ENCODE results near the gene FBXO17.

The FBXO17 gene

GRCh38 chr19:38907227-38907626, 68.3 kb downstream of the FBXO17 start:
- no peak for TF ChIP-seq CTCF (IDR thresholded peaks at IDR 0.05; ENCODE audit: borderline replicate concordance, extremely low read depth, low read length, poor library complexity, severe bottlenecking)
- no peak for TF ChIP-seq EZH2 (IDR thresholded peaks at IDR 0.05; ENCODE audit: borderline replicate concordance, low read depth, low read length, severe bottlenecking)
- H3K9ac ChIP-seq (ENCODE audit: low read depth, low read length) = no peak overlapping the region
- H4K20me1 ChIP-seq (ENCODE audit: insufficient read depth, low read length) = no peaks in the 10 kb centered on the region; the same call in 1 of the 2 replicates
- H3K4me1 ChIP-seq (ENCODE audit: insufficient read depth, low read length) = no peaks in the 10 kb centered on the region
- ATAC-seq (ENCODE audit: insufficient read depth, low read depth) (no peak), DNase-seq (no peak)
- no peak overlapping the region for H3K4me3 ChIP-seq (ENCODE audit: low read depth in 1 of 2, low read length in 2 of 2)
- no peaks in the 10 kb centered on the region for H3K27me3 ChIP-seq (ENCODE audit: insufficient read depth, low read length, poor library complexity)
- H3K9me3 ChIP-seq (ENCODE audit: insufficient read depth, low read length, severe bottlenecking) = no peaks in the 10 kb centered on the region
- no peak overlapping the region for H3K27ac ChIP-seq (ENCODE audit: low read length)
- H3K4me2 ChIP-seq (ENCODE audit: insufficient read depth, low read length) = no peak overlapping the region
- H3K36me3 ChIP-seq (ENCODE audit: insufficient read depth, low read length) = peaks cover 35% of the 10 kb centered on the region
- no peak overlapping the region for H2AFZ ChIP-seq (ENCODE audit: low read depth, low read length)
- H3K79me2 ChIP-seq (ENCODE audit: insufficient read depth, low read length) = peaks cover 10% of the 10 kb centered on the region

GRCh38 chr19:38905620-38906019, 69.9 kb downstream of the FBXO17 start:
- no peak overlapping the region for H2AFZ ChIP-seq (ENCODE audit: low read depth, low read length)
- H3K4me2 ChIP-seq (ENCODE audit: insufficient read depth, low read length) = no peak overlapping the region
- H4K20me1 ChIP-seq (ENCODE audit: insufficient read depth, low read length) = no peaks in the 10 kb centered on the region; the same call in 1 of the 2 replicates
- TF ChIP-seq EZH2 (IDR thresholded peaks at IDR 0.05; ENCODE audit: borderline replicate concordance, low read depth, low read length, severe bottlenecking) (no peak), CTCF (IDR thresholded peaks at IDR 0.05; ENCODE audit: borderline replicate concordance, extremely low read depth, low read length, poor library complexity, severe bottlenecking) (no peak)
- H3K27me3 ChIP-seq (ENCODE audit: insufficient read depth, low read length, poor library complexity) = no peaks in the 10 kb centered on the region
- H3K27ac ChIP-seq (ENCODE audit: low read length) = no peak overlapping the region
- H3K36me3 ChIP-seq (ENCODE audit: insufficient read depth, low read length) = peaks cover 38% of the 10 kb centered on the region
- DNase-seq = no peak
- ATAC-seq (ENCODE audit: insufficient read depth, low read depth) = no peak
- H3K4me1 ChIP-seq (ENCODE audit: insufficient read depth, low read length) = peaks cover 11% of the 10 kb centered on the region
- H3K4me3 ChIP-seq (ENCODE audit: low read depth in 1 of 2, low read length in 2 of 2) = no peak overlapping the region
- H3K9me3 ChIP-seq (ENCODE audit: insufficient read depth, low read length, severe bottlenecking) = peaks cover 3% of the 10 kb centered on the region
- peaks cover 23% of the 10 kb centered on the region for H3K79me2 ChIP-seq (ENCODE audit: insufficient read depth, low read length)
- H3K9ac ChIP-seq (ENCODE audit: low read depth, low read length) = no peak overlapping the region

GRCh38 chr19:38904581-38905539, 70.7 kb downstream of the FBXO17 start:
- Histone ChIP-seq H3K27ac (ENCODE audit: low read length) (no peak overlapping the region), H3K79me2 (ENCODE audit: insufficient read depth, low read length) (peaks cover 30% of the 10 kb centered on the region), H3K4me2 (ENCODE audit: insufficient read depth, low read length) (no peak overlapping the region), H2AFZ (ENCODE audit: low read depth, low read length) (no peak overlapping the region), H3K27me3 (ENCODE audit: insufficient read depth, low read length, poor library complexity) (no peaks in the 10 kb centered on the region), H3K4me1 (ENCODE audit: insufficient read depth, low read length) (peaks cover 18% of the 10 kb centered on the region), H3K36me3 (ENCODE audit: insufficient read depth, low read length) (peaks cover 38% of the 10 kb centered on the region), H4K20me1 (ENCODE audit: insufficient read depth, low read length) (no peaks in the 10 kb centered on the region; the same call in 1 of the 2 replicates), H3K9ac (ENCODE audit: low read depth, low read length) (no peak overlapping the region), H3K9me3 (ENCODE audit: insufficient read depth, low read length, severe bottlenecking) (peaks cover 3% of the 10 kb centered on the region), H3K4me3 (ENCODE audit: low read depth in 1 of 2, low read length in 2 of 2) (no peak overlapping the region)
- no peak for TF ChIP-seq EZH2 (IDR thresholded peaks at IDR 0.05; ENCODE audit: borderline replicate concordance, low read depth, low read length, severe bottlenecking)
- TF ChIP-seq CTCF (IDR thresholded peaks at IDR 0.05; ENCODE audit: borderline replicate concordance, extremely low read depth, low read length, poor library complexity, severe bottlenecking) = no peak
- DNase-seq (no peak), ATAC-seq (ENCODE audit: insufficient read depth, low read depth) (no peak)

Measured in DND-41 (cell line).